Urinary bladder (tissue), 4 donors: Measurements from ENCODE around the gene PKP4. TPM values are rescaled to one million over a fixed set of nuclear protein-coding genes. Genes with fewer than 3 reads are reported as not detected.

Source experiments
- DNase-seq: peaks from one replicate; pipeline ENCODE4 v3.0.0-alpha.2; 2015; ENCODE audit errors: extremely low spot score
- H3K27ac ChIP-seq: one replicate; pipeline ENCODE4 v1.5.1; 2013; ENCODE audit warnings: low read depth, mild to moderate bottlenecking, moderate library complexity
- H3K36me3 ChIP-seq: one replicate; pipeline ENCODE4 v1.6.1; 2013; ENCODE audit warnings: mild to moderate bottlenecking, moderate library complexity; ENCODE audit not compliant: insufficient read depth
- H3K4me1 ChIP-seq: one replicate; pipeline ENCODE4 v1.6.1; 2013; ENCODE audit warnings: mild to moderate bottlenecking, moderate library complexity; ENCODE audit not compliant: insufficient read depth
- H3K4me3 ChIP-seq: one replicate; pipeline ENCODE4 v1.5.1; 2013; ENCODE audit warnings: low read depth, low read length
- WGBS: extraction: QIAGEN DNeasy Blood & Tissue Kit; methylation state at CpG from one replicate; pipeline ENCODE4 v1.1.7; 2013; 5-methylcytosine and 5-hydroxymethylcytosine counted together
- polyA plus RNA-seq: library from polyadenylated mRNA; stranded (reverse); fragments of 200-250 nt; gene quantifications from one replicate; pipeline ENCODE4 v1.2.3, GENCODE V29; 2013
- total RNA-seq: library from RNA; depleted of rRNA; stranded (reverse); fragments of >200 nt; gene quantifications from one replicate; pipeline ENCODE4 v1.2.3, GENCODE V29; 2014
- donor health status: healthy with polysubstance abuse.
- donor health status: healthy.

PKP4 gene
- total and polyA plus RNA-seq, 2 donors: 23.7 to 83.4 TPM

DNA sequence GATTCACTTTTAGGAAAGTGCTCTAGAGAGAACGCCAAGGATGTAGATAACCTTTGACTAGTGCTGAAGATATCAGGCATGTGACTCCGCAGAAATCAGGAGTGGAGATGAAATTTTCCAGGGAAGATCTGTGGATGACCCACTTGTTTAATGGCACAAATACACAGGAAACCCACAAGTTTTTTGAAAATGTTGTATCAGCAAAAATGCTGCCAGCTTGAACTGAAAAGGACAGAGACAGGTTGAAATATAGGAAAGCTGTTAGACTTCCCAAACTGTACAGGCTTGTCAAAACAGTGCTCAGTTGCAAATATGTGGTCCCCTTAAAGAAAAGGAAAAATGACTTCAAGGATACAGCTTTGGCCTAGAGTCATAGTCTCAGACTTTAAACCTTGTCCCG lies 96.5 kb downstream of the PKP4 start:
- Histone ChIP-seq H3K36me3 (no peaks in the 10 kb centered on the region), H3K27ac (no peak overlapping the region), H3K4me3 (no peak overlapping the region), H3K4me1 (no peaks in the 10 kb centered on the region)
- 98% methylated on average over 3 of the region's 3 CpGs for WGBS
- DNase-seq: no peak

DNA sequence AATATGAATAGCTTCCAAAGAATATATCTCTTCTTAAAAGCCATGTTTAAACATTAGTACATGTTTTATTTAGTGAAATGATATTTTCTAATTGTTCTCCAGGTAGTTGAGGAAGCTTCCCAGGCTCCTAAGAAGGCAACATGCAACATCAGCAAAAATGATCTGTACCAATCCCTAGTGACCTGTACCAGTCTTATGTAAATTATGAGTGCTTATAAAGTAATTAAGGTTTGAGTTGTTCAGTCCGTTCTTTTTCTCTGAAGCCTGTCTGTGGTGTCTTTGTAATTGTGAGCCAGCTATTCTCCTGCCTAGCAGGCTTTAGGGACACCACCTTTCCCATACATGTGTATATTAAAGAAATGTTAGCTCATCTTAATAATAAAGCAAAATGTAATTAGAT lies 98.2 kb downstream of the PKP4 start:
- H3K4me1 ChIP-seq: no peaks in the 10 kb centered on the region
- H3K4me3 ChIP-seq: no peak overlapping the region
- no peaks in the 10 kb centered on the region for H3K36me3 ChIP-seq
- no peak for DNase-seq
- WGBS: 89% methylated on average over 1 of the region's 1 CpG
- H3K27ac ChIP-seq: no peak overlapping the region

DNA sequence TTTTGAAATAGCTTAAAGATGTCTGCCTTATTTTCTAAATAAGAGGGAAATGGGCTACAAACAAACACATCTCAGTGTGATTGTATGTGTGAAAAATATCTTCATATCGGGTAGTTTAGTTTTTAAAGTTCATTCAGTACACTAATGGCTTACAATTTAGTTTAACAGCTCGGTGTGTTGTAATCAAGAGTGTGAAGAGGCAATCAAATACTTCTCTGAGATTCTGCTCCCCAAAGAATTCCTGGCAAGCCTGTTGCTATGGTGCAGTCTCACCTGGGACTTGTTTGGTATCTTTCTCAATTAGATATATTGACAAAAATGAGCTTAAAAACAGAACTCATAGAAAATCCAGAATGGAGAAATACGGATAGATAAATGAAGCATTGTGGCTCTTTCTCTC lies 99.4 kb downstream of the PKP4 start:
- no peak overlapping the region for H3K27ac ChIP-seq
- DNase-seq: no peak
- WGBS: 91% methylated on average over 3 of the region's 3 CpGs

DNA sequence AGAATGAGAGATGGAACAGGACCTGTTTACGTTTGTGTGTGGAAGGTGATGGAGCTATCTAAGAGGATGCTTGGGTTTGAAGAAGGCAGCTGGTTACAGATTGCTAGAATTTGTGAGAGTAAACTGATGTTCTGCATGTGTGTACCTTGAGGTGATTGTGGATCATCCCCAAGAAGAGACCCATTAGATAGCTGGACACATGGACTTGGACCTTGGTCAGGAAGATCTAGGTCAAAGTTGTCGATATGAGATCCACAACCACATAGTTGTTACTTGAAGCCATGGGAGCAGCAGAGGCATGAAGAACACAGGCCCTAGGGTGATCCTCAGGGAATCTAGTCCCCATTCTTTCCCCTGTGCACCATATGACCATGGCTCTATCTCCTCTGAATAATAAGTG lies 101.0 kb downstream of the PKP4 start:
- DNase-seq: no peak
- H3K36me3 ChIP-seq: no peaks in the 10 kb centered on the region
- no peak overlapping the region for H3K4me3 ChIP-seq
- H3K4me1 ChIP-seq: no peaks in the 10 kb centered on the region
- WGBS: 94% methylated on average over 2 of the region's 2 CpGs
- H3K27ac ChIP-seq: no peak overlapping the region

More for the DNA sequence above, 99.4 kb downstream of the PKP4 start:
- no peaks in the 10 kb centered on the region for H3K36me3 ChIP-seq
- H3K4me3 ChIP-seq: no peak overlapping the region
- H3K4me1 ChIP-seq: no peaks in the 10 kb centered on the region

DNA sequence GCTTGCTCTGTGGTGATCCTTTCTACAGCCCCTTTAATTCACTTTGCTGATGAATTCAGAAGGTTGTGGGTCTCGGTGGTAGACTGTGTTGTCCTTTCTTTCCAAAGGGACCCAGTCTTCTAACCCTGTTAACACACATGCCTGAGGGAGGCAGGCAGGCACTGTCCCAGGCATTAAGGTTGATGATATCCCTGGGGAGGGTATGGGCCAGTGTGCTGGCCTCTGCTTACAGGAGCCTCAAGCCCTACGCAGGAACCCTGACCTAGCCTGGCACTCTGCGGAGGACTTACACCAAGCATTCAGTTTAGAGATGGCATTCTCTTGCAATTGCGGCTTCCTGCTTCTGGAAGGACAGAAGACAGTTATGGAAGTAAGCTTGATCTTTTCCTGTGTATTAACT lies 102.5 kb downstream of the PKP4 start:
- H3K27ac ChIP-seq: no peak overlapping the region
- H3K4me3 ChIP-seq: no peak overlapping the region
- no peaks in the 10 kb centered on the region for H3K4me1 ChIP-seq
- no peaks in the 10 kb centered on the region for H3K36me3 ChIP-seq
- no peak for DNase-seq
- WGBS: over 99% methylated on average over 4 of the region's 4 CpGs

DNA sequence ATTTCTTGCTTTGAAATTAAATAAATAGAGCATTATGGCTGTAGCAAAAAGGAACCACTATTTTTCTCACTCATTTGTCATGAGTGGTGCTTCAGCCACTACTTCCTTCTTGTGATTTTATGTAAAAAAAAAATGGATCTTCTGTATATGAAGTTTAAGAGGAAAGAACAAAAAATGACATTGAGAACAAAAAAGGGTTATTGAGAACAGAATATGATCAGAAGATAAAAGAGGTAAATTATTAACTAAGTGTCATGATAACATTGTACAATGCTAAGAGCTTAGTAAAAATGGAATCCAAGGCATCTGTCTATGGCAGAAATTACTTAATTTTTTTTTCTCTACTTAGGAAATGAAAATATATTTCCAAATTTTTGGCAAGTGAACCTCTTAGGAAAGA lies 103.5 kb downstream of the PKP4 start:
- Histone ChIP-seq H3K27ac (no peak overlapping the region), H3K36me3 (no peaks in the 10 kb centered on the region), H3K4me3 (no peak overlapping the region), H3K4me1 (no peaks in the 10 kb centered on the region)
- DNase-seq: no peak

DNA sequence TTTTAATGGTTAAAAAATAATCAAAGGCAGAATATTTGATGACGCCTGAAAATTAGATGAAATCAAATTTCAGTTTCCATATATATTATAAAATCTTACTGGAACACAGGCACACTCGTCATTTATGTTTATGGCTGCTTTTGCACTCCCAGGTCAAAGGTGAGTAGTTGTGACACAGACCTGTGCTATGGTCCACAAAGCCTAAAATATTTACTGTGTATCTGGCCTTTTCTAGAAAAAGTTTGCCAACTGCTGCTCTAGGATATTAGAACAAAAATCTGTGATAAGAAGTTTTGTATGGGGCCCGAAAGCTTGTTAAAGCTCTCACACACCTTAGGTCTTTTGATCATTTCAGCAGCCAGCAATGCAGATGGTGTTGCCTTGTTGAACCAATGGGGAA lies 104.3 kb downstream of the PKP4 start:
- WGBS: 94% methylated on average over 3 of the region's 3 CpGs
- H3K27ac ChIP-seq: no peak overlapping the region
- DNase-seq: no peak
- no peaks in the 10 kb centered on the region for H3K36me3 ChIP-seq
- H3K4me1 ChIP-seq: no peaks in the 10 kb centered on the region
- H3K4me3 ChIP-seq: no peak overlapping the region

DNA sequence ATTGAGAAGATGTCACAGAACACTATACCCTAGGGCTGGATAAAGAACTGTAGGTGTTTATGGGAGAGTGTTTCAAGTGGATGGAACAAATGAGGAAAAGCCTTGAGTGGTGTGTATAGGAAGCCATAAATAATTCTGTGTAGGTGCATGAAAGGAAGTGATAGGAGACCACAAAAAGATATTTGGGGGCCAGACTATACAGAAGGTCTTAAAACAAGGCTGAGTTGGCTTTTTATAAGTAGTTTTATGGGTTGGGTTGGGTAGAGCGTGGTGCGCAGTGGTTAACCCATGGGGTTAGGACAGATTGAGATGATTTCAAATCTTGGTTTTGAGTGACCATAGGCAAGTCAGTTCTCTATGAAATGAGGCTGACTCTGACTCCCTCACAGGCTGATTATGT lies 110.5 kb downstream of the PKP4 start:
- Histone ChIP-seq H3K4me1 (no peaks in the 10 kb centered on the region), H3K4me3 (no peak overlapping the region), H3K36me3 (no peaks in the 10 kb centered on the region), H3K27ac (no peak overlapping the region)
- 96% methylated on average over 2 of the region's 2 CpGs for WGBS
- DNase-seq: no peak

DNA sequence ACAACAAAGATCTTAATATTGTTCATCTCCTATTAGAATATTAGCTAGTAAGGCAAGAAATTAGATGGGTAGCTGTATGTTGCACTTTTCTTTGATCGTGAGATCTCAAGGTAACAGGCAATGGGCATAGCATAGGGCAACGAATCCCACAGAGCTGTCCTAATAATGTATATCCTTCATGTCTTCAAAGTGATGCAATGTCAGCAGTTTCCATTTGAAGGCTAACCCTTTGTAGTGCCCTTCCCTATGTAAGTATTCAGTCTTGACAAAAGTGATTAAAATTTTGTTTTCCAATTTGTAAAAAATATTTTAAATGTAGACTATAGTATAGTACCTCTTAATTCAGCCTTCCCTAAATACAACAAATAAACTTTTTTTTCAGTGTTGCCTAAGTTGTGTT lies 112.5 kb downstream of the PKP4 start:
- H3K27ac ChIP-seq: no peak overlapping the region
- no peak overlapping the region for H3K4me3 ChIP-seq
- DNase-seq: no peak
- WGBS: 92% methylated on average over 2 of the region's 2 CpGs
- H3K4me1 ChIP-seq: no peaks in the 10 kb centered on the region
- H3K36me3 ChIP-seq: no peaks in the 10 kb centered on the region

DNA sequence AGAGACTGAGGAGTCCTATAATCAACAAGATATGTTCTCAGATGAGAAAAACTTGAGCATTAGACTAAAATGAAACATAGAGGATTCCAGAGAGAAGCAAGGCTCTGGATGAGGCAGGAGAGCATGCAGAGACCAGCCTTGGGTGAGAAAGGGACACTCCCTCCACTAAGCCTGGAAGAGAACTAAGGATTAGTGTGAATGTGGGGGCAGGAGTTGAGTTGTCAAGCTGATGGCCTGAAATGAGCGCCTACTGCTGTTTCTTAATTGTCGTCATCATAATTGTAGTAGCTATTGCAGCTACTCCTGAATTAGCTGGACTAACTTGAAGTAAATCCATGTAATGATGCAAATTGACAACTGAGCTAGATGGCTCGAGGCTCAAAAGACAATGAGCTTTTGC lies 114.1 kb downstream of the PKP4 start:
- Histone ChIP-seq H3K4me3 (no peak overlapping the region), H3K27ac (no peak overlapping the region), H3K4me1 (no peaks in the 10 kb centered on the region), H3K36me3 (no peaks in the 10 kb centered on the region)
- no peak for DNase-seq
- WGBS: 96% methylated on average over 3 of the region's 3 CpGs

DNA sequence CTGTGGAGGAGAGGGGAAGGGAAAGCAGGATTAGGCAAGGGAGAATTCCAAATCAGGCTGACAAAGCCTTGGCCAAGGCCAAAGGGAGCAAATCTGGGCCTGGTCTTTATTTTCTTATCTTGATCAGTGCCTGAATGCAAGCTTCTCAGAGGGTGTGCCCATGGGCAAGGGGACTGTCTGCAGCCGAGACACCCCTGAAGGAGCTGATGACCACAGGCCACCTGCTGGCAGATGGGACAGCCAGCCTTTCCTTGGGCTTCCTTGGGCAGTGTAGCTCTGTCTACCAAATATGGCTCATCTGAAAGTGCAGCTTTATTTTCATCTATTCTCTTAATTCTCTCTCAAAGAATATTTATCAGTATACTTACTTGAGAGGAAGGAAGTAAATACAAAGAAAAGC lies 117.0 kb downstream of the PKP4 start:
- H3K4me1 ChIP-seq: no peaks in the 10 kb centered on the region
- no peak overlapping the region for H3K27ac ChIP-seq
- no peak for DNase-seq
- 86% methylated on average over 1 of the region's 1 CpG for WGBS
- no peaks in the 10 kb centered on the region for H3K36me3 ChIP-seq
- no peak overlapping the region for H3K4me3 ChIP-seq

DNA sequence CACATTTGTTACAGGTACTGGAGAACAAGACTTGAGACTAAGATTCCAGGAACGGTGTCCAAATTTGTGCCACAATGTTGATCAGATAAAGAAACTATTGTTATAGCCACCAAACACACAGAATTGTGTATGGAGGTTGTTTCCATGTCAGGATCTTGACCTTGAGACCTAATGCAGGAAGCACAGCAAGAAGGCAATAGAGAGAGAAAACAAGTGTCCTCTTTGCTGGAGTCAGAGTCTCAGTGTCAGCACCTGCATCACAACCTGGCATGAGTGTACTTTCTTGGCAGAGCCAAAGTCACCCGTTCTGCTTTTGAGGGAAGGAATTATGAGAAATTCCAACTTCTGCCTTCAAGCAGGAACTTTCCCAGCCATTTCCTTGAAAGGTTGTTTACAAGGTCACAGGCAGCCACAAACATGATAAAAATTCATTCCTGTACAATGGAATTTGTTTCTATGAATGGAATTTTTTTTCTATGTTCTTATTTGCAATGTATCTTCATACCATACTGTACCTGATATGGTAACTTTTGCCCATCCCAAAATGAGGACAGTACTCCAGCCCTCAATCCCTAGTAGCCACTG lies 118.4 kb downstream of the PKP4 start:
- no peak overlapping the region for H3K27ac ChIP-seq
- H3K4me1 ChIP-seq: no peaks in the 10 kb centered on the region
- WGBS: 59% methylated on average over 2 of the region's 2 CpGs
- H3K4me3 ChIP-seq: no peak overlapping the region
- no peak for DNase-seq
- H3K36me3 ChIP-seq: no peaks in the 10 kb centered on the region

DNA sequence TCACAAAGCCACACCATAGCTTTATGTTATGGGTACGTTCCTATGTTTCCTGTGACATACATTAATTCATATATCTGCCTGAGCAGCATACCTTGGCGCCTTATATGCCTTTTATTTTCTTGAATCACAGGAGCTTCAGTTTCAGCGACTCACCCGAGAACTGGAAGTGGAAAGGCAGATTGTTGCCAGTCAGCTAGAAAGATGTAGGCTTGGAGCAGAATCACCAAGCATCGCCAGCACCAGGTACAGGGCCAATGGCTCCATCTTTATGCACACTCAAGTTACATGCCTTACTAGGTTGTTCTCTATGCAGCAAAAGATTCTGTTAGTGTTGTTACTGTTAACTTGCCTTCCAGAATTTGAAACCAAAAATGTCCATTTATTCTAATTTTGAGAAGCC lies 120.4 kb downstream of the PKP4 start:
- Histone ChIP-seq H3K27ac (no peak overlapping the region), H3K4me1 (no peaks in the 10 kb centered on the region), H3K4me3 (no peak overlapping the region), H3K36me3 (no peaks in the 10 kb centered on the region)
- DNase-seq: no peak
- 97% methylated on average over 5 of the region's 5 CpGs for WGBS

DNA sequence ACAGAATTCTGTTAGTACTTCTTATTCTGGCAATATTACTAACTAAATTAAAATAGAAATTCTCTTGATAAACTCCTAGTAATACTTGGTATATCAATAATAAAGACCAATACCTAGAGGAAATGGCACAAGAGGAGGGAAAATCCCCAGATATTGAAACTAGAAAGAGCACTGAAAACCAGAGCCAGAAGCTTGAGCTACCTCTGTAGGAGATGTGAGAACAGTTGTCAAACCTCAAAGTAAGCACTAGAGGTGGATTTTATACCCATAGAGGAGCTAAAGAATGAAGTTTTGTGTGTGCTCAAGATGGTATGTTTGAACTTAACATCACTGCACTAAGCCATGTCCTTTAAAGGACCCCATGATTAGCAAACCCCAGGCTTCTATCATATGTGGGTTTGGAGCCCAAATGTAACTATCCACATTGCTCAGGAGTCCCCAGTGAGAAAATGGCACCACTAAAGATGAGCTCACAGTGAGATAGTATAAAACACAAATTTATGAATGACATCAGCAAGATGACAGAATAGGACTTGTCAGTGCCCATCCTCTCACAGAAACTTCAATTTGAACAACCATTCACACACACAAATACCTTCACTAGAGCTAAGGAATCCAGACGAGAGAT lies 122.1 kb downstream of the PKP4 start:
- DNase-seq: no peak
- WGBS: 97% methylated on average over 1 of the region's 1 CpG
- H3K36me3 ChIP-seq: no peaks in the 10 kb centered on the region

DNA sequence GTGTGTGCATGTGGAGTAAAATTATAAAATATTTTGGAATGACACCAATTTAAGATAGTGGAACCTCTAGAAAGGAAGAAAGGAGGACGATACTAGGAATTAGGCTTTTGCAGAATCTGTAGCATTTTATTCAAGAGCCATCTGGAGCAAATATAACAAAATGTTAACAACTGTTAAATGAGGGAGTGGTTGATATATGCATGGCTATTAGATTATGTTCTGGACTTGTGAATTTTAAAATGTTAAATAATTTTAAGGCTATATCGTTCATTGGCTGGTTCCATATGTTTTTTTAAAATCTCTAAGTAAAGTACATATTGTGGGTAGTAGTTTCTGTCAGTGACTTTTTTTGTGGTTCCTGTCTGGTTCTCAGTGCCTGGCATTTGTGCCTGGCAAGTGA lies 123.2 kb downstream of the PKP4 start:
- 94% methylated on average over 2 of the region's 2 CpGs for WGBS
- no peaks in the 10 kb centered on the region for H3K4me1 ChIP-seq
- no peak overlapping the region for H3K27ac ChIP-seq
- no peak for DNase-seq
- H3K36me3 ChIP-seq: no peaks in the 10 kb centered on the region
- no peak overlapping the region for H3K4me3 ChIP-seq

More for the DNA sequence above, 122.1 kb downstream of the PKP4 start:
- Histone ChIP-seq H3K4me1 (no peaks in the 10 kb centered on the region), H3K4me3 (no peak overlapping the region), H3K27ac (no peak overlapping the region)
